SK-N-MC (cell line): ENCODE results near the gene SNX1.

Experiments
- EZH2 ChIP-seq: fragments of 200-600 bp; sonication (generic); IDR thresholded peaks from one replicate; pipeline ENCODE4 v1.6.1; 2017; ENCODE audit warnings: antibody characterized with exemption
- POLR2AphosphoS5 ChIP-seq: IDR thresholded peaks from 2 replicates; pipeline ENCODE4 v1.6.1; 2012; ENCODE audit warnings: mild to moderate bottlenecking, low read depth, low read length, borderline replicate concordance

GRCh38 chr15:64149893-64150578 is 54.3 kb downstream of the SNX1 start:
- no peak for TF ChIP-seq EZH2
- no peak for TF ChIP-seq POLR2AphosphoS5
